Heart left ventricle (tissue), 16 donors: ENCODE results near the gene KIAA1671. TPM values are rescaled to one million over a fixed set of nuclear protein-coding genes. Genes with fewer than 3 reads are reported as not detected.

Source experiments
- ATAC-seq, 4 donors: fragments of 200-7000 bp; cut with Tn5 transposase; one replicate each; pipeline ENCODE4 v1.9.1; 2020 to 2022; ENCODE audit warnings: moderate library complexity in 4 of 4, mild to moderate bottlenecking in 3 of 4, moderate number of reproducible peaks in 1 of 4
- DNase-seq, 5 donors: peaks; one replicate each; pipeline ENCODE4 v3.0.0-alpha.2; 2020
- H3K27ac ChIP-seq, 12 donors: fragments of 200-600 bp; sonication (generic) in 4 of 12; one replicate each; pipeline versions ENCODE4 v1.5.0 to v1.8.0; 2016 to 2022; ENCODE audit warnings: mild to moderate bottlenecking in 2 of 12
- H3K27me3 ChIP-seq, 9 donors: fragments of 200-600 bp; sonication (generic) in 2 of 9; one replicate each; pipeline versions ENCODE4 v1.5.1 to v1.8.0; 2016 to 2022; ENCODE audit warnings: mild to moderate bottlenecking in 3 of 9
- H3K36me3 ChIP-seq, 9 donors: fragments of 200-600 bp; sonication (generic) in 2 of 9; one replicate each; pipeline versions ENCODE4 v1.5.0 to v1.8.0; 2018 to 2022; ENCODE audit warnings: mild to moderate bottlenecking in 2 of 9
- H3K4me1 ChIP-seq, 12 donors: fragments of 200-600 bp; sonication (generic) in 4 of 12; one replicate each; pipeline versions ENCODE4 v1.5.0 to v1.8.0; 2016 to 2022; ENCODE audit warnings: mild to moderate bottlenecking in 3 of 12
- H3K4me3 ChIP-seq, 12 donors: fragments of 200-600 bp; sonication (generic) in 4 of 12; one replicate each; pipeline versions ENCODE4 v1.5.0 to v1.8.0; 2017 to 2022; ENCODE audit warnings: mild to moderate bottlenecking in 9 of 12, moderate library complexity in 4 of 12
- H3K9me3 ChIP-seq, 12 donors: fragments of 200-600 bp; sonication (generic) in 4 of 12; one replicate each; pipeline versions ENCODE4 v1.5.0 to v1.8.0; 2016 to 2022; ENCODE audit warnings: mild to moderate bottlenecking in 1 of 12
- POLR2A ChIP-seq, 2 donors: fragments of 450-650 bp; IDR thresholded peaks; one replicate each; pipeline ENCODE4 v1.6.1; 2017; ENCODE audit warnings: antibody characterized with exemption in 2 of 2, mild to moderate bottlenecking in 2 of 2, moderate library complexity in 2 of 2
- WGBS, 4 donors: extraction: QIAGEN DNeasy Blood & Tissue Kit in 2 of 4; methylation state at CpG; one replicate each; pipeline versions ENCODE4 v1.1.5 to v1.1.7; 2013 to 2018; 5-methylcytosine and 5-hydroxymethylcytosine counted together
- intact Hi-C, 10 donors: fragments of 100-400 bp; cut with DNase I; formaldehyde crosslinking; loops; one replicate each; pipeline versions ENCODE4 v1.11.1 to v1.14.2; 2022
- polyA plus RNA-seq, 2 donors: library from polyadenylated mRNA; stranded (reverse); fragments of 200-250 nt; gene quantifications; one replicate each; pipeline ENCODE4 v1.2.3, GENCODE V29; 2013
- total RNA-seq, 9 donors: library from RNA; depleted of rRNA in 2 of 9; stranded (reverse); fragments of >200 nt in 2 of 9; fragmentation: NEBNext Ultra II Directional in 3 of 9; extraction: Animal tissue kit (Norgen Biotek cat#: 25700) in 3 of 9; gene quantifications; one replicate each; pipeline versions ENCODE4 v1.1.0 to v1.2.4, GENCODE V29; 2016 to 2023
- TF ChIP-seq, protein P1 (sequence below), 12 donors: fragments of 200-600 bp; sonication (generic) in 4 of 12; IDR thresholded peaks; one replicate each; pipeline versions ENCODE4 v1.5.0 to v1.8.0; 2018 to 2022; ENCODE audit warnings: antibody characterized with exemption in 12 of 12, mild to moderate bottlenecking in 5 of 12
- donor health status: ischemic (EF 13 %, LVEDD 7.1; RV severe dilation, severe dysfunction).
- donor health status: healthy with polysubstance abuse.
- donor health status: DM: no; HTN: yes; CAD: no.
- donor health status: DM: no; HTN: no; CAD: no.
- donor health status: ischemic (EF 25% LVEDD 6.9; RV normal size, moderate dysfunction).
- donor health status: ischemic (EF 25% LVEDD 5.7; RV mildly dilated, moderate dysfunction).
- donor health status: healthy.
- donor health status: DM: yes; HTN: yes; CAD: no.
- donor health status: ischemic (EF 35%, LVEDD 5.7; RV mildly dilated, moderate dysfunction).
- donor health status: nonischemic (EF 11% LVEDD 7.7; RV severe dilation, severe dysfunction).
- donor health status: DM: yes; HTN: yes; CAD: no.
- donor health status: PGD.
- donor health status: ischemic (EF 29% LVEDD 5.4; RV normal size, mild dysfunction).
- donor health status: nonischemic (EF 23%, LVEDD 6.1; RV moderate dilation, normal function).

Gene KIAA1671
- total and polyA plus RNA-seq, 11 donors = 4.5 to 22.1 (median 13.2) TPM

DNA sequence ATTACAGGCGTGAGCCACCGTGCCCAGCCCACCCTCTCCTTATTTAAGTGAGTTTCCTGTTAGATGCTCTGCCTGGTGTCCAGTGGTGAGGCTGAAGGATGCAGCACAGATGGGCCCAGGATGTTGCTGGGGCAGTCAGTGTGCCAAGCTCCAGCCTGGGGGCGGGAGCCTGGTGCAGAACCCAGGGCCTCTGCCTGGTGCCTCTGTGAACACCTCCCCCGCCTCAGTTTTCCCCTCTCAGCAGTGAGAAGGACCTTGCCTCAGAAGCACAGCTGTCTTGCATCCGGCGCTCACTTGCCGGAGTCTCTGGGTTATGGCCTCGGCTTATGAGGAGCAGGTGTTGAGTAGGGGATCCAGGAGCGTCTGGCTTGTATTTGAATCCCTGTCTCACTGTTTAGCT lies 116.2 kb downstream of the KIAA1671 start:
- ATAC-seq (no peak), DNase-seq (no peak)
- H3K27ac ChIP-seq = peak overlapping the region in 1 of 12 donors; percentile 73

DNA sequence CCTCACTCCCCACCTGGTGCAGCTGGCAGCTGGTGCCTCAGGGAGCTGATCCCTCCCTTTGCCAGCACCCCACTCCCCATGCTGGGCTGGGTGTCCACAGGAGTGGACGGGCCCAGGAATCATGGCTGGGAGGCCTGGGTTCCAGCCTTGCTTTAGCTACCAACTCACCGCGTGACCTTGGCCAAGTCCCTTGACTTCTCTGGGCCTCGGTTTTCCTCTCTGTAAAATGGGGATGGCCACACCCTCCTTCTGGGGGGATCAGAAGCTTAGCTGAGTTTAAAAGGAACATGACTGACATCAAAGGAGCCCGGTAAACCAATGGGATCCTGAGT lies 116.9 kb downstream of the KIAA1671 start:
- peak overlapping the region in 1 of 12 donors; percentile 73 for H3K27ac ChIP-seq
- peaks cover 0 to 5% (median 0%) of the 10 kb centered on the region in 9 donors for H3K27me3 ChIP-seq
- intact Hi-C loops = no loop called here
- no peak overlapping the region for H3K4me3 ChIP-seq
- ATAC-seq (no peak), DNase-seq (no peak)
- H3K36me3 ChIP-seq = no peaks in the 10 kb centered on the region
- H3K4me1 ChIP-seq = peaks cover 0 to 21% (median 0%) of the 10 kb centered on the region in 12 donors
- TF ChIP-seq, protein P1, sequence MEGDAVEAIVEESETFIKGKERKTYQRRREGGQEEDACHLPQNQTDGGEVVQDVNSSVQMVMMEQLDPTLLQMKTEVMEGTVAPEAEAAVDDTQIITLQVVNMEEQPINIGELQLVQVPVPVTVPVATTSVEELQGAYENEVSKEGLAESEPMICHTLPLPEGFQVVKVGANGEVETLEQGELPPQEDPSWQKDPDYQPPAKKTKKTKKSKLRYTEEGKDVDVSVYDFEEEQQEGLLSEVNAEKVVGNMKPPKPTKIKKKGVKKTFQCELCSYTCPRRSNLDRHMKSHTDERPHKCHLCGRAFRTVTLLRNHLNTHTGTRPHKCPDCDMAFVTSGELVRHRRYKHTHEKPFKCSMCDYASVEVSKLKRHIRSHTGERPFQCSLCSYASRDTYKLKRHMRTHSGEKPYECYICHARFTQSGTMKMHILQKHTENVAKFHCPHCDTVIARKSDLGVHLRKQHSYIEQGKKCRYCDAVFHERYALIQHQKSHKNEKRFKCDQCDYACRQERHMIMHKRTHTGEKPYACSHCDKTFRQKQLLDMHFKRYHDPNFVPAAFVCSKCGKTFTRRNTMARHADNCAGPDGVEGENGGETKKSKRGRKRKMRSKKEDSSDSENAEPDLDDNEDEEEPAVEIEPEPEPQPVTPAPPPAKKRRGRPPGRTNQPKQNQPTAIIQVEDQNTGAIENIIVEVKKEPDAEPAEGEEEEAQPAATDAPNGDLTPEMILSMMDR (IDR thresholded peaks at IDR 0.05) = no peak
- TF ChIP-seq POLR2A (IDR thresholded peaks at IDR 0.05) = no peak
- WGBS, 4 donors = 92 to 97% (median 95%) methylated on average over 4 to 5 of the region's 5 CpGs
- H3K9me3 ChIP-seq = no peaks in the 10 kb centered on the region

More for the DNA sequence above, 116.2 kb downstream of the KIAA1671 start:
- 88 to 97% (median 93%) methylated on average over 7 to 9 of the region's 9 CpGs for WGBS, 4 donors
- H3K36me3 ChIP-seq = no peaks in the 10 kb centered on the region
- no peak overlapping the region for H3K4me3 ChIP-seq
- H3K9me3 ChIP-seq = no peaks in the 10 kb centered on the region
- peaks cover 0 to 21% (median 0%) of the 10 kb centered on the region in 12 donors for H3K4me1 ChIP-seq
- H3K27me3 ChIP-seq = peaks cover 0 to 5% (median 0%) of the 10 kb centered on the region in 9 donors
- intact Hi-C loops = no loop called here
- no peak for TF ChIP-seq POLR2A (IDR thresholded peaks at IDR 0.05)
- TF ChIP-seq, protein P1 (IDR thresholded peaks at IDR 0.05) = no peak

DNA sequence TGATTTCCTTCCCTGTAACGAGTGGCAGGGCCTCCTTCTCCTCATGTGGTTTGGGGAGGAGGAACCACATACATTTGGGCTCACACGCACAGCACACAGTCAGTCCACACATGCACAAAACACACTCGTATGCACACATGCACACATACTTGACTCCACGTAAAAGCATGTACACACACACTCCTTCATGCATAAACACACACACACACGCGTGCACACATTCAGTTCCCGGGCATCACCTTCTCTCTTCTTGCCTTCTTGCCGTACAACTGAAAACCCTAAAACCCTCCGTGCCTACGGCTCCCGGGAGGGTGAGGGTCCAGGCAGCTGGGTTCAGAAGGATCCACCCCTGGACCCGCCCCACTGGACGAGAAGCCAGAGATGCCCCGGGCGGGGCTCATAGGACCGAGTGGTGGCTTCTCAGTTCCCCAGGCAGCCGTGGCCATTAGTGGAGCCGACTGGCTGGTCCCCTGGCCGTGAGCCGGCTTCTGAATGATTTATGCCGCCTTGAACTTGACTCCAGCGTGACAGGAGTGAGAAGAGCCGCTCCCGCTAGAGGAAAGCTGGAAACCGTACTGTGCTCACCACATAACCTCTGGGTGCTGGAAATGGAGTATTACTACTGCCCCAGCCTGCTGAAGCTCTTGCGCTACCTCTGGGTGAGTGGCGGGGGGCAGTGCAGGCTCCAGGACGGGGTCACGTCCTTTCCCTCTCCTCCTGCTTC lies 117.4 kb downstream of the KIAA1671 start:
- Histone ChIP-seq H3K27me3 (peaks cover 0 to 5% (median 0%) of the 10 kb centered on the region in 9 donors), H3K9me3 (no peaks in the 10 kb centered on the region), H3K27ac (peak overlapping the region in 3 of 12 donors; percentile 7 to 53 (median 29)), H3K36me3 (no peaks in the 10 kb centered on the region), H3K4me1 (peaks cover 0 to 24% (median 0%) of the 10 kb centered on the region in 12 donors), H3K4me3 (peak overlapping the region in 5 of 12 donors; percentile 23 to 44 (median 36))
- intact Hi-C loops = no loop called here
- TF ChIP-seq POLR2A (IDR thresholded peaks at IDR 0.05) = no peak
- TF ChIP-seq, protein P1 (IDR thresholded peaks at IDR 0.05) = no peak
- 62 to 80% (median 68%) methylated on average over 16 to 29 of the region's 29 CpGs for WGBS, 4 donors
- ATAC-seq (no peak), DNase-seq (no peak)

DNA sequence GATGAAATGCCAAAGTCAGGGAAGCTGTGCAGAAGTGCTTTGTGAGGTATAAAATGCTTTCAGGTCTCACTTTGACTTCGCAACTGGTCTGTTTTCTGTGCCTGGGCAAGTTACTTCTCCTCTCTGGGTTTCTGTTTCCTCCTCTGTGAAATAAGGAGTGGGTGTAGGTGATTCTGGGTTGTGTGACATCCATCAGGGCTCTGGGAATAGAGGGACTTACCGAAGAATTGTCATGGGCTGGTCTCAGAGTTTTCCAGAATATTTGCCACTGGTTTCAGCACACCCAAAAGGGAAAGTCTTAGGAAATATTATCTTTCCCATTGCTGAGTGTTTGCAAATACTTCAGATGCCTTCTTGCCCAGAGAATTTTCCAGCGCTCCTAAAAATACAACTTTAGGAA lies 118.4 kb downstream of the KIAA1671 start:
- Histone ChIP-seq H3K36me3 (no peaks in the 10 kb centered on the region), H3K4me1 (peaks cover 0 to 30% (median 0%) of the 10 kb centered on the region in 12 donors), H3K27me3 (peaks cover 0 to 5% (median 0%) of the 10 kb centered on the region in 9 donors), H3K27ac (peak overlapping the region in 2 of 12 donors; percentile 7 to 29), H3K4me3 (peak overlapping the region in 4 of 12 donors; percentile 27 to 44 (median 37)), H3K9me3 (no peaks in the 10 kb centered on the region)
- intact Hi-C loops = no loop called here
- no peak for TF ChIP-seq POLR2A (IDR thresholded peaks at IDR 0.05)
- TF ChIP-seq, protein P1 (IDR thresholded peaks at IDR 0.05) = no peak
- 75 to 83% (median 79%) methylated on average over 3 of the region's 3 CpGs for WGBS, 4 donors
- ATAC-seq (no peak), DNase-seq (no peak)
